D341Med (cell line): ENCODE measurements around the gene ELL3.
"Not testable (repeated sequence)": the region's sequence is repeated elsewhere in the genome, so short reads cannot be mapped to it uniquely, and the experiment has no call there.

Source experiments
- DNase-seq: peaks from one replicate; pipeline ENCODE4 v3.0.0; 2012; ENCODE audit warnings: low spot score

The ELL3 gene

DNA sequence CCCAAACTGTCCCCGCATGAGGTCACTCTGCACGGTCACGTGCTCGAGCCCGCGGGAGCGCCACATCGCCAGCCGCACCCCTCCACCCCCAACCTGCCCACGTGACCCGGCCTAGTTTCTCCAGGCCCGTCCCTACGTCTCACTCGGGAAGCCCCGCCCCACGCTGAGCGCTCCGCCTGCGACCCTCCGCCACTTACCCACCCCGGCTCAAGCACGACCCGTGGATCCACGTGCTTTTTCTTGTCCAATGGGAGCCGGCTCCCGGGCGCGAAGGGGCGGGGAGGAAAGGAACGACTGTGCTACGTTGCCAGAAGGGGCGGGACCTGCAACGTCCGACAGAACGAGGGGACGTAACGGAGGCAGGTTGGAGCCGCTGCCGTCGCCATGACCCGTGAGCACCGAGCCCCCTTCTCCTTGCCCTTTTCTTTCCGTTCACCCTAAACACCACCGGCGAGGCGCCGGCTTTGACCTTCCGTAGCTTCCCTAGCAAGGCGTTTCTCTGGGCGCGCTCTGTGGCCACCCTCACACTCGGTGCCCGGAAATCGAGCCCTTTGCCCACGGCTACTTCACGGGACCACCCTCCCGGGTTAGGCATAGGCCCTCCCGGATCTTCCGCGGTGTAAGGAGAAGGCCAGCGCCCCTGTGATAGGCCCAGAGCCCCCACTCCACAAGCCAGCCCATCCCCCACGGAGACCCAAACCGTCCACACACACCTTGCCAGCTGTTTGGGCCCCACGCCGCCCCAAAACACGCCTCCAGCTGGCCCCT is 15.4 kb upstream of the ELL3 start, which contains the start of gene SERF2:
Gene SERF2, plus strand, starts transcription at position 328 of the 768 bp plus-strand sequence. Its CDS starts 57 bp downstream, at position 385.
- DNase-seq: peak; percentile 98

DNA sequence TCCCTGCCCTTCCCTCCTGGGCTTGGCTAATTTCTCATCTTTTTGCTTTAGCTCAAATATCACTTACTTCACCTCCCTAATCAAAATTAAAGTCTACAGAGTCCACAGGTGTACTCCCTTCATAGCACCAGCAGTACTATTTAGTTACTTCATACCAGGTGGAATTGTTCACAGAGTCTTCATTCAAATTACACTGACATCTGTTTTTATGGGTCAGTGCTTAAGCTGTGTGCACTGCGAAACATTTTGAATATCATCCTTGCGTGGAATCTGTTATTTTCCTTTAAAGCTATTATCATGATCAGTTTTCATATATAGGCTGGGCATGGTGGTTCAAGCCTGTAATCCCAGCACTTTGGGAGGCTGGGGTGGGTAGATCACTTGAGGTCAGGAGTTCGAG is 12.6 kb upstream of the ELL3 start:
- no peak for DNase-seq

DNA sequence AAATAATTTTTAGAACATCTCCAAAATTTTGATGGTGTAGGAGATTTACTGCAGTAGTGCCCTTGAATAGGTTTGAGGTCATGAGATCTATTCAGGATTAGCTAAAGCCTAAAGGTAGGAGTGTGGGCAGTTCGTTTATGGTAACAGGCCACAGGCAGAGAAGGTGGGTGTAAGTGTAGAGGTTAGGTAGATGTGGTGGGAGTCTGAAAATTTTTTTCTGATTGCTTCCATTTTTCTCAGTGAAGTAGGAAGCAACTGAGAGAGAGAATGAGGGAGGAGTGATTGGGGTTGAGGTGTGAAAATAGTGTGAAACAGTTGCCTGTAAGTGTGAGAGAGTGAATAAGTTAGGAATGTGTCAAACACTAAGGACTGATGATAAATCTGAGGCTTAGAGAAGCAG is 2.2 kb upstream of the ELL3 start:
- DNase-seq: no peak

DNA sequence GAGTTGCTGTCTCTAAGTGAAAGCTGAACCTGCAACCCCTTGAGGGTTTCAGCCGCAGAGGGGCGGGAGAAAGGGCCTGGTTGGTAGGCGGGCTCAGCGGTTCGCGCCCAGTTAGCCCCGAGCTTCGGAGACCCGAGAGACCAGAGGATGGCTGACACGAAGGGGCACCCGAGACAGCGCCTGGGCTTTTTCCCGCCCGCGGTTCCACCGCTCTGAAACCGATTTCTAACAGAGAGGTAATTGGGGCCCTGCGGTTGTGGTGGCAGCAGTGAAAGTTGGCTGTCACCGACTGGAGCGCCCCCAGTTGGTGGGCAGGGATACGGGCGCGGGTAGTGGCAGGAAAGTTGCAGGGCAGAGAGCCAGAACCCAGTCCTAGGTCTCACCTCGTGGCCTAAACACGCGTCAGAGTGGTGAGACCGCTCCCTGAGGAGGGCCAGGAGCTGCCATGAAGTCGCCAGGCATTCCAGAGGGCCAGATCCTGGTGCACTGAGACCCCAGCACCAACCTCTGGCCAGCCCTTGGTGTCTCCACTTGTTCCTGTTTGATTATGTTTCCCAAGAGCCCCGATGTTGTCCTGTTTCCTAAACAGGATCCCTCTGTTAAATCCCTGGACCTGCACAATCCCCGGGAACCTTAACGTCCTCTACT is 625 bp upstream of the ELL3 start:
- DNase-seq: peak; percentile 83

DNA sequence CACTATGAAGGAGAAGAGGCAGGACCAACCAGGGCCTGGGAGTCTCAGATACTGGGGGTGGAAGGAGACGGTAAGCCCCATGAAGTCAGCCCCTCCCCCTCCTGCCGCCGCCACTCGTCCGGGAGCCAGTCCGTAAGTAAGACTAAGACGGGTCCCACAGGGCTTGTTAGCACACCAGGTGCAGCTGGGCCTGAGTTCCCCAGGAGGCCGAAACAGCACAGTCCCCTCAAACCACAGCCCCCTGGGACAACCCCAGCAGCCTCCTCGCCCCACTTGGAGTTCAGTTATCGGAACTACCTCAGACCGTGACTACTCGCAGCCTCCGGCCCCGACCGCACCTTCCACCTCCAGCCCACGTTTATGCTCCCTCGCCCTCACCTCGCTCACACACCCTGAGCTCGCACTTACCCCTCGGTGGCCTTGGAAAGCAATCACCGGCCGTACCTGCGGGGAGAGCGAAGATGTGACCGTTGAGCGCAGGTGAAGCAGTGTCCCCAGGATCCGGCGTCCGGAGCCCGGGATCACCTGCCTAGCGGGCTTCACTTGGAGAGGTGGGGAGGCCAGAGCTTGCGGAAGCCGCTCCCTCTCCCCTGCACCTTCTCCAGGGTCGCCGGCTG is 557 bp downstream of the ELL3 start:
- peak; percentile 75 for DNase-seq

DNA sequence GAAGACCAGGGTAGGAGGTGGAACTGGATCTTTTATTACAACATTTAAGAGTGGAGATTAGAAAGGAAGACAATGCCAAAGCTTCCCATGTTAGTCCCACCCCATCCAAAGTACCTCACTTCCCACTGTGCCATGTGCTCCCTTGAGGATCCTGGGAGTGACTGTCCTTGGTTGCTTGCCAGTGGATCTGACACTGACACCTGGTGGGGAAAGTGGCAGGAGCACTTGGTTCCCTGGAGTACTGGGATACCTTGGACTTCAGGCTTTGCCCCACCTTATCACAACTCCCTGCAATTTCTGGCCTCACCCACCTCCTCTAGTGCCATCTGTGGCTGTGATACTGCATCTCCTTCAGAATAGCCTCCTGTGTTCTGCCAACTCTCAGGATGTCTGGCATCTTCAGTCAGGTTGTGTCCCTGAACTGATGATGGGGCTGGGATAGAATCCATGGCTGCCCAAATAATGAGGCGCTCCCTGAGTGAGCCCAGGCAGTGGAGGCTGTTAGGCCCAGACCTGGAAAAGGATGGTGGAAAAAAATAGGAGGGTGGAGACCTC is 1.3 kb downstream of the ELL3 start:
- DNase-seq: peak; percentile 81

DNA sequence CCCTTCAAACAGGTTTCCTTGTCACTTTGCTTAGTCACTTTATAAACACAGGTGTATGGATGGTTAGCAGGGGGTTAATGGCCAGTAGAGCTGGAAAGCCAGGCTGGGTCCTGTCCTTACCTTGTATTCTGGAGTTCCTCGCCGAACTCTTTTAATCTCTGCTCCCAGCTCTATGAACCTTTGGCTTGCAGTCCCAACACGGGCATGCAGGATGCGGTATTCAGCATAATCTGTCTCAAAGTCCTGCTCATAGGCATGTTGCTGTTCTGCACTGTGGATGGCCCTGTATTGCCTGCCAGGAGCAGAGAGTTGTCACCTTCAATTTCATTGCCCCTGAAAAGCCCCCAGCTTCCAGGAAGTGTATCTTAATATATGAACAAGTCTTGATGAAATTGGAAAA is 2.7 kb downstream of the ELL3 start:
- DNase-seq: no peak

DNA sequence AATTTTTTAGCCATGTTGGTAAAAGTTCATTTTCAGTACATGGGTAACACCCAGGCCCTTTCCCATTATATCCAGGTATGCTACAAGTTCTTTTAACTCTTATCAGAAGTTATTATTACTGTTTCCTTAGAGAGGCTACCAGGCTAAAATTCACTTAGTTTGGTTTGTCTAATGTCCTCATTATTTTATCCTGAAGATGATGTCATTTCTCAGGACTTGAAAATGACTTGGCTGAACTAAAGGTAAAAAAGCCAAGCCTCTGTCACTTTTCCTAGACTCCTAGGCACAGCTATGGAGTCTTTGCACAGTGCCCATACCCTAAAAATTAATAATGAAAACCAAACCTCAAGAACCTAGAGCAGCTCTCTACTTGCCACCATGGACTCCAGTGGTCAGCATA is 4.1 kb downstream of the ELL3 start:
- DNase-seq: no peak

DNA sequence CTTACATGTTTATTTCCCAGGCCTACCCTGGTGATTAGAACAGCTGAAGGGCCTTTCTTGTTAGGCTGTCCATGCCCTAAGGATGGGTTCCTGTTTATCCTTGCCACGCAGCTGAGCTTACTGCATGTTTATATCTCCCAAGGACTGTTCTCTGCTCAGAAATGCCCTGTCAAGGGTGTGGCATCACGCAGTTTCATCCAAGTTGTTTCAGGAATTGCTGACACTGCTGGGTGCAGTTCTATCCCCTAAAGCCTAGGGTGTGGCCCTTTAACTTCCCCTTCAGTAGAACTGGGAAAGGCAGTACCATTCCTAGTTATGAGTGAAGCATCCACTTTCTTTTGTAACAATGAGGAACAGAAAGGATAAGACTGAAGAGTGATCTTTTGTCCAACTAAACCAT is 5.0 kb downstream of the ELL3 start:
- DNase-seq: no peak

DNA sequence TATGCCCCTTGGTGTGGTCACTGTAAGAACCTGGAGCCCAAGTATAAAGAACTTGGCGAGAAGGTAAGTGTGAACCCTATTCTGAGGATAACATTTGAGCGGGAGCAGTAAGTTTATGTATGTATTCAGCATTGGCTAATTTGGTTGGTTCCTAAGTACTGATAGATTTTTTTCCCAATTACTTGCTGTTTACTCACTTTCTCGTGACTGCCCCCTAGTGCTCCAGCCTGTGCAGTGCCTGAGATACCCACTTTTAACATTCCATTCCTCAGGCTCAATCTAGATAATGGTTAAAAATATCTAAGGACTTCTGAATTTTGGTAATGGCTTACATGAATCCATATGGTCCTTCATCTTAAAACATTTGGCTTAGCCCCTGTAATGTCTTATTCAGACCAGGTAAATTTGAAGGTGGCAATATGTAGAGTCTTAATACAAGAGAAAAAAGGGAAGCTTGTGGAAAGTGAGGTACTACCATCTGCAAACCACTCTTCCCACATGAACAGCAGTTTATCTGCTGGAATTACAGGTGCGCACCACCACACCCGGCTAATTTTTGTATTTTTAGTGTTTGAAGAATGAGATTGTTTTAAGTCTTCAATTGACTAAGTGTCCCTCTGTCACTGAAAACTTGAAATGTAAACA is 7.1 kb downstream of the ELL3 start:
- peak; percentile 67 for DNase-seq

DNA sequence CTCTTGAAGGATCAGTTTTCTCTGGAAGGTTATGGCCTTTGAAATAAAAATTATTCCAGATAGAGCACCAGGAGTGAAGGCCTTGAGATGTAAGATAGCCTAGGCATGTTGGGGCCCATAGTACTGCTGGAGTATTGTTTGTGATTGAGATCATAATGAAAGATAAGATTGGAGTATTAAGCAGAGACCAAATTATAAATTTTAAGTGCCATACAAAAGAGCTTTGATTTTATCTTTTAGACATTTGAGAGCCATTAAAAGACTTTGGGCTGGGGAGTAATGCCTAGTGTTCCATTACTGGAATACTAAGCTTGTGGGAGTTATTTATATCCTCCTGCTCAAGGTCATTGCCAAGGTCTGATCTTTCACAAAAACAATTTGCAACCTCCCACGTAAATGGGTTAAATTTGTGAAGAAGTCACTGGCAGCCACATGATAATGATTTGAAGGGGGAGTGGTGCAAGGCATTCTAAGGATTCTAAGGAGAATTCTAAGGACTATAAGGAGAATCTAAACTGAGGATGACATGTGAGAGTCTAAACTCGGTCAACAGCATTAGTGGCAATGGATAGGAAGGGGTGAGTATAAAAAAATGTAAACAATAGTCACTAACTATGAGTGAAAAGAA is 12.8 kb downstream of the ELL3 start:
- DNase-seq: no peak

DNA sequence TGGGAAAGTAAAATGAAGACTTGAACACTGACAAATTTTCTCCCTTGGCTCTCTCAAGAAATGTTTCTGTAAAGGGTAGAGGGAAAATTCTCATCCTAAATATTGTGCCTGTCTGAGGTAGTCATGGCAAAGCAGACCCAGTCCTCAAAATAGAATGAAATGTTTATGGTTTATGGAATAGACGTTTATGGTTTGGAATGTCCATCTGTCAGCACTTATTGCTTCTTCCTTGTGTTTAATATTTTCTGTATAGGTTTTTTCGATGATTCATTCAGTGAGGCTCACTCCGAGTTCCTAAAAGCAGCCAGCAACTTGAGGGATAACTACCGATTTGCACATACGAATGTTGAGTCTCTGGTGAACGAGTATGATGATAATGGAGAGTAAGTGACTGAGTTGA is 13.9 kb downstream of the ELL3 start:
- DNase-seq: no peak

DNA sequence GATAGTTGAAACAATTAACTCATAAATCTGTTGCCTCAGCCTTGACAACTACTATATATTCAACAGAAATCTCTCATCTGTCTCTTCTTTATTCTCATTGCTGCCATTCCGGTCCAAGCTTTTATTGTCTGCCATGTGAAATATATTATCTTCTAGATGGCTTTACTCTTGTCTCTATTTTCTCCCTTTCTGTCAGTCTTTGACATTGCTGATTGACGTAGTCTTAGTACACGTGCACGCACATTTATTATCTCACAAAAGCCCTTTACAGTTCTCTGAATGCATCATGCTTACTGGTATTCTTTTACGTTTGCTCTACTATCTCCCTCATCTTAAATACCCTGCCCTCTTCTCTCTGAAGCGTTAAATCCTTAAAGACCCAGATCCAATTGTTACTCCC is 24.9 kb downstream of the ELL3 start:
- no peak for DNase-seq

DNA sequence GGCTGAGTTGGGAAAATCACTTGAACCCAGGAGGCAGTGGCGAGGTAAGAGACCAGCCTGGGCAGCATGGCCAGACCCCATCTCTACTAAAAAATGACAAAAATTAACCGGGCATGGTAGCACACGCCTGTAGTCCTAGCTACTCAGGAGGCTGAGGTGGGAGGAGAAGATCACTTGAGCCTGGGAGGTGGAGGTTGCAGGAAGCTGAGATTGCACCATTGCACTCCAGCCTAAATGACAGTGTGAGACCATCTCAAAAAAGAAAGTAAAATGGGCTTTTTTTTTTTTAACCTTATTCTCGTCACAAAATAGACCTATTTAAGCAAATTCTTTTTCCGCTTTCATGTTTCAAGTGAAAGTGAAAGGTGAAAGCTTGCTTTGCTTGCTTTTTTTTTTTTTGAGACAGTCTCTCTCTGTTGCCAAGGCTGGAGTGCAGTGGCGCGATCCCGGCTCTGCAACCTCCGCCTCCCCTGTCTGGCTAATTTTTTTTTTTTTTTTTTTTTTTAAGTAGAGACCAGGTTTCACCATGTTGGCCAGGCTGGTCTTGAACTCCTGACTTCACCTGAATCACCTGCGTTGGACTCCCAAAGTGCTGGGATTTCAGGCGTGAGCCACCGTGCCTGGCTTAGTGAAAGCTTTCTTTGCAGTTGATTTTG is 26.9 kb downstream of the ELL3 start:
- no peak for DNase-seq

DNA sequence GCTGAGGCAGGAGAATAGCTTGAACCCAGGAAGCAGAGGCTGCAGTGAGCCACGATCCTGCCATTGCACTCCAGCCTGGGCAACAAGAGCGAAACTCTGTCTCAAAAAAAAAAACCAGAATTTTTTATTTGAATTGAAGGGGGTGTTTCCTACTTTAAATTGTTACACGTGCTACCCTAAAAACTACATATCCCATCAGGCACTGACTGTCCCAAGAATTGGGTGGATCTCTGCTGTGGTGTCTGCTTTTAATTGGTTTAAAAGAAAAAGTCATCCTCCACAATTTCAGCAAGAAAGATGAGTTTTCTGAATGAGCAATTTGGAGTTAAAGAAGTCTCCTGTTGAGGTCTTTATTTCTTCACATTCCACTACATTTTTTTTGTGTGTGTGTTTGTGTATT is 28.4 kb downstream of the ELL3 start:
- DNase-seq: no peak

DNA sequence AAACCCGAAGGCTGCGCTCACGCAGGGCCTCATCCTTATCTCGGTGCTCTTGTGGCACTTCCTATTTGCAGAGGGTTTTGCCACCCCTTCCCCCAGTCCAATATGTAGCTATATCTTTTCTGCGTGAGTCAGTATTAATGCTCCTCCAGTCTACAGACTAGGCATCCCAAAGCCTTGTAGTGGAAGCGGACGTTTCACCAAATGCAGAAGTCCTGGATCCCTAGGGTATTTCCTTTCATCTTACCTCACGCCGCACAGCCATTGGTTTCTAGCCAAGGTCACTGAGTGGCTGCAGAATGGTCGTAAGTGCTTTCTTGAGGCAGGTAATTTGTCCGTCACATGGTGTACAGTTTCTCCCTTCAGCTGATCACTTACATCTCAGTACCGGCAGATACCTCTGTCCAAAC is 29.9 kb downstream of the ELL3 start:
- DNase-seq: not testable (repeated sequence)

DNA sequence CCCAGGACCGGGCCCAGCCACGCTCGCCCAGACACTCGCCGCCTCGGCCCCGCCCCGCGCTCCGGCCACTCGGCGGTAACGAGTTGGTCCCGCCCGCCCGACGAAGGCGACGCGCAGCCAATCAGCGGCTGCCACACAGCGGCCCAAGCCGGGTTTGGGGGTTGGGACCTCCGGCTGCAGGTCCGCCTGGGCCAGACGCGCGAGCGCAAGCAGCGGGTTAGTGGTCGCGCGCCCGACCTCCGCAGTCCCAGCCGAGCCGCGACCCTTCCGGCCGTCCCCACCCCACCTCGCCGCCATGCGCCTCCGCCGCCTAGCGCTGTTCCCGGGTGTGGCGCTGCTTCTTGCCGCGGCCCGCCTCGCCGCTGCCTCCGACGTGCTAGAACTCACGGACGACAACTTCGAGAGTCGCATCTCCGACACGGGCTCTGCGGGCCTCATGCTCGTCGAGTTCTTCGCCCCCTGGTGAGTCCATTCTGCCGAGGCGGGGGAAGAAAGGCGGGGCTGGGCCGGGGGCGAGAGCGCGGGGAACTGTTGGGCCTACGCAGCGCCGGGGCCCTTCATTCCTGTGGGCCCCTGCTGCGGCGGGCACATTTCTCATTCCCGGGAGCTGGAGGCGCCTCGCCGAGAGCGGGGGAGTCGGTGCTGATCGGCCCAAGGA is 30.4 kb downstream of the ELL3 start, which contains the start of gene PDIA3:
Gene PDIA3, plus strand, starts transcription at position 194 of the 658 bp plus-strand sequence. Its CDS starts 102 bp downstream, at position 296.
- peak; percentile 96 for DNase-seq

DNA sequence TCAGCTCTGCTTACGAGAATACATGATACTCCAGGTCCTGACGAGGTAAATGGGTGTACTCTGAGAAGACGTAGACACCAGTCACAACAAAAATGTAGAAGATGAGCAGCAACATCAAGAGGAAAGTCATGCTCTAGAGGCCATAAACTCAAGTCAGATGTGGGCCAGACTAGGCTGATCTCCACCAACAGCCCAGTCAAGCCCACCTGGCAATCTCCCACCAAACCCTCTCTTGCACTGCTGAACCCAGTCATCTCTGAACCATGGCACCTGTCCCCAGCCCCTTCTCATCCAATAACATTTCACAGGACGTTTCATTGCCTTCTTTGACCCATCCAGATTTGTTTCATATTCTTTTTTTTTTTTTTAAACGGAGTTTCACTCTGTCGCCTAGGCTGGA is 41.4 kb downstream of the ELL3 start:
- no peak for DNase-seq

DNA sequence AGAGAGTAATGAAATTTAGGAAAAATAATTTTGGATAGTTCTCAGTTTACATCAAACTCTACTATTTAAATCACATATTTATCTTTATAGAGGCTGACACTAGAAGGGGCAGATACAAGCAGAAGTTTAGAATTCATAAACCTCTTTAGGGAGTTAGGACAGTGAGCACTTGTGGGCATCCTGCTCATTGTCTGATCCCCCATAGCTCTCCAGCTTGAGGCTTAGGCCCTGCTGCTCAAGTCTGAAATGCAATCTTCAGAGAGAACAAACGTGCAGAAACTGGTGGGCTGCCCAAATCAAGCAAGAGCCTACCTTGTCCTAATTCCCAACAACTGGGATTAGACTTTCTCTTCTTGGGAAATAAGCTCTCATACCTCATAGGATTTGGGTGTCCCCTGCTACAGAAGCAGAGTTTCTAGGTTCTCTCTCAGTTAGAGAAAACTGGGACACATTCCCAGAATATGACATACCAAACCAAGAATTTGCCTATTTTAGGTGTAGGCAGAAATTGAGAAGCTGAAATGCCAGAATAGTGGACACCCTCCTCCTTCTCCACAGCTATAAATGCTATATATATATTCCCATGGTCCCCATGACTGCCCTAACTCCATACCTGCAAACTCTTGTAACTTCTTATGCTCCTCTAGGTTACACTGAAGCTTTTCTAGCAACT is 48.6 kb downstream of the ELL3 start:
- not testable (repeated sequence) for DNase-seq

DNA sequence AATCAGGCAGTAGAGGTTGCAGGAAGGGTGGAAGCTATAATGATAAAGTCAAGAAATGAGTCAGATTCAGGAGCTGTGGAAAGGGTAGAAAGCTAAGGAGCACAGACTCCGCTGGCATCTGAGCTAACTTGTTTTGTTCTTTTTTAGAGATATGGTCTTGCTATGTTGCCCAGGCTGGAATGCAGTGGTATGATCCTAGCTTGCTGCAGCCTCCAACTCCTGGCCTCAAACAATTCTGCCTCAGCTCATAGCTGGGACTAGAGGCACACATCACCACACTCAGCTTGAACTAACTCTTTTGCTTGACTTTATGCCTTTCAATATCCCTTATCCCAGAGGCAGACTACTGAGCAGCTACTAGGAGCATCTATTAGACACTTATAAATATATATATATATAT is 50.5 kb downstream of the ELL3 start:
- not testable (repeated sequence) for DNase-seq
